Progenitor cell of endocrine pancreas (in vitro differentiated cells): ENCODE measurements around the gene LRRFIP1. TPM values are rescaled to one million over a fixed set of nuclear protein-coding genes. Genes with fewer than 3 reads are reported as not detected.

ENCODE experiments used
- DNase-seq: peaks from one replicate; pipeline ENCODE4 v3.0.0; 2021; ENCODE audit warnings: low spot score; ENCODE audit not compliant: unreplicated experiment
- H3K27ac Mint-ChIP-seq: 2 replicates; pipeline ENCODE4 v1.8.0; 2021; ENCODE audit warnings: mild to moderate bottlenecking, moderate library complexity, mixed read lengths
- H3K27me3 Mint-ChIP-seq: 2 replicates; pipeline ENCODE4 v1.8.0; 2021; ENCODE audit warnings: mixed read lengths
- H3K36me3 Mint-ChIP-seq: 2 replicates; pipeline ENCODE4 v1.8.0; 2022; ENCODE audit warnings: mixed read lengths; ENCODE audit not compliant: insufficient read depth
- H3K4me1 Mint-ChIP-seq: 2 replicates; pipeline ENCODE4 v1.8.0; 2021; ENCODE audit warnings: low read depth, mixed read lengths
- H3K4me3 Mint-ChIP-seq: 2 replicates; pipeline ENCODE4 v1.8.0; 2021; ENCODE audit warnings: low read depth, mild to moderate bottlenecking, moderate library complexity, mixed read lengths
- H3K9me3 Mint-ChIP-seq: 2 replicates; pipeline ENCODE4 v1.8.0; 2021; ENCODE audit warnings: low read depth, mixed read lengths
- CTCF ChIP-seq: fragments of 200-600 bp; sonication (generic); IDR thresholded peaks from one replicate; pipeline ENCODE4 v1.5.0; 2021; ENCODE audit warnings: antibody characterized with exemption, mild to moderate bottlenecking; ENCODE audit not compliant: unreplicated experiment
- total RNA-seq: library from RNA; stranded (reverse); gene quantifications from 2 replicates; pipeline ENCODE4 v1.2.1, GENCODE V29; 2021

Gene LRRFIP1
- total RNA-seq, 1 donor from 2014 or later: 68.6 TPM

DNA sequence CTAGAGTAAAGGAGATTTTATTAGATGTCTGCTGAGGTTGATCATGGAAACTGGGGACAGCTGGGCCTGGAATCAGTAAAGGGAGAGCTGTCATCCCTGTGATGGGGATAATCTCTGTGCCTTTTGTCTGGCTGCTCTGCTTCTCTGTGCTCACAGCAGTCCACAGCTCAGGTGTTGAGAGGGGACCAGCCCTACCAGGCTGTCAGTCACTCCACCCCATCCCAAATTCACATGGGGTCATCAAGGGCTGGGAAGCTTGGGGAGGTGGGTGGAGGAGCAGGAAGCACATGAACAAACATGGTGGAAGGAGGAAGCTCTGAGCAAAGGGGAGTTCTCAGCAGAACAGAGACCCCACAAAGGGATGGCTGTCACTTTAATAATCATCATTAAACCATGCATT lies 13.7 kb upstream of the LRRFIP1 start:
- H3K27me3 Mint-ChIP-seq: peaks cover 31% of the 10 kb centered on the region
- peaks cover 22% of the 10 kb centered on the region for H3K4me1 Mint-ChIP-seq
- no peaks in the 10 kb centered on the region for H3K9me3 Mint-ChIP-seq
- TF ChIP-seq CTCF: no peak
- no peaks in the 10 kb centered on the region for H3K36me3 Mint-ChIP-seq
- H3K27ac Mint-ChIP-seq: peak overlapping the region; percentile 85
- no peak for DNase-seq
- no peak overlapping the region for H3K4me3 Mint-ChIP-seq

GRCh38 chr2:237614151-237614720 lies 13.2 kb upstream of the LRRFIP1 start:
- Mint-ChIP-seq H3K27me3 (peaks cover 27% of the 10 kb centered on the region), H3K36me3 (no peaks in the 10 kb centered on the region), H3K9me3 (no peaks in the 10 kb centered on the region), H3K27ac (peak overlapping the region; percentile 85), H3K4me1 (peaks cover 22% of the 10 kb centered on the region), H3K4me3 (no peak overlapping the region)
- no peak for DNase-seq
- peak; percentile 37 for TF ChIP-seq CTCF

DNA sequence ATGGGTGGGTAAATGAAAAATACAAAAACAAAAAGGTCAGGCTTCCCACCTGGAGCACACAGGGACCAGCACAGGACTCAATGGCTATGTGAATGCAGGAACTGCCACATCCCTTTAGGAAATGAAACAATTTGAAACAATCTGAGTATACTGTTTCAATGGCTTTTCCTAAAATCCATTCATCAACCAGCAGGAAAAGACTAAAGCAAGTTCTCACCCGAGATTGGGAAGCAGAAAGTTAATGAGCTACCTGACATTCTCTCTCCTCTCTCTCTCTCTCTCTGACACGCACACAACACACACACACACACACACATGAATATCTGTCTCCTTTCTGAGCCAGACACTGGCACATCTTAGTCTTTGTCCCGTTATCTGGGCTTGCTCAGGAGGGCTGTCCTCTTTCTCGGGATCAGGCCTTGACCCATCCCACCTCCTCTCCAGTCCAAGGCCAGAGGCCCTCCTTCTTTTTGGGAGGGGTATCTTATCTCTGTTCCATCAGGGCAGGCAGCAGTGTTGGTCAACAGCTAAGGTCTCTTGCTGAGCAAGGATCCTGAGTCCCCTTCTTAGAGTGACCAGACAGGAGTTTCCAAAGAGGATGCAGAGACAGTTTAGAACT lies 11.6 kb upstream of the LRRFIP1 start:
- peaks cover 2% of the 10 kb centered on the region for H3K9me3 Mint-ChIP-seq
- no peak for DNase-seq
- no peak overlapping the region for H3K27ac Mint-ChIP-seq
- peaks cover 22% of the 10 kb centered on the region for H3K4me1 Mint-ChIP-seq
- no peaks in the 10 kb centered on the region for H3K36me3 Mint-ChIP-seq
- no peak for TF ChIP-seq CTCF
- H3K27me3 Mint-ChIP-seq: peaks cover 15% of the 10 kb centered on the region
- H3K4me3 Mint-ChIP-seq: no peak overlapping the region

DNA sequence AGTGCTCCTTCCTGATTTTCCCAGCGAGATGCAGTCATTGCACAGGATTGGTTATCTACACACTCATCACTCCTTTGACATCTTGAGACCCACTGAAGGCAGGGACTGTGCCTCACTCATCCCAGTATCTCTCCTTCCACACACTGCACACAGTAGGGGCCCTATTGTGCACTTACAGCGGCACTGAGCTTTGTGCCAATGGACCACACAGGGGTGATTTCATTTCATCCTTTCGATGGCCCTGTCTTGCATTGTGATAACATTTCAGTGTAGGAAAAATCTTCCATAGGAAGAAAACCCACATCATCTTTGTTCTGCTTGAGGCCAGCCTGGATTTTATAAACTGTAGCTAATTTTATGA lies 11.0 kb upstream of the LRRFIP1 start:
- H3K27me3 Mint-ChIP-seq: peaks cover 15% of the 10 kb centered on the region
- TF ChIP-seq CTCF: no peak
- no peaks in the 10 kb centered on the region for H3K36me3 Mint-ChIP-seq
- peaks cover 22% of the 10 kb centered on the region for H3K4me1 Mint-ChIP-seq
- no peak for DNase-seq
- no peak overlapping the region for H3K27ac Mint-ChIP-seq
- peaks cover 2% of the 10 kb centered on the region for H3K9me3 Mint-ChIP-seq
- H3K4me3 Mint-ChIP-seq: no peak overlapping the region

GRCh38 chr2:237616734-237617586 lies 10.4 kb upstream of the LRRFIP1 start:
- DNase-seq: no peak
- H3K4me1 Mint-ChIP-seq: peaks cover 22% of the 10 kb centered on the region
- H3K9me3 Mint-ChIP-seq: peaks cover 2% of the 10 kb centered on the region
- TF ChIP-seq CTCF: no peak
- no peak overlapping the region for H3K4me3 Mint-ChIP-seq
- H3K27me3 Mint-ChIP-seq: peaks cover 15% of the 10 kb centered on the region
- no peaks in the 10 kb centered on the region for H3K36me3 Mint-ChIP-seq
- no peak overlapping the region for H3K27ac Mint-ChIP-seq
